ENCODE results near the gene TFIP11.

Gene TFIP11

GRCh38 chr22:26512149-26512793, at the start of gene TFIP11:
Gene TFIP11, minus strand, starts transcription at chr22:26512473. Its CDS starts 2,201 bp downstream, at chr22:26510272.
- Mint-ChIP-seq H3K4me3 (peak within 1 kb of the TSS; percentile 100), H3K9me3 (no peaks in the 10 kb centered on the region), H3K27me3 (no peaks in the 10 kb centered on the region), H3K4me1 (peaks cover 37% of the 10 kb centered on the region), H3K27ac (peak within 1 kb of the TSS; percentile 96), H3K36me3 (ENCODE audit: low read depth) (peaks cover 20% of the 10 kb centered on the region)
- DNase-seq (peak; percentile 97), ATAC-seq (peak; percentile 99)

GRCh38 chr22:26561756-26562417, 49.6 kb upstream of the TFIP11 start:
- no peak overlapping the region for H3K27ac Mint-ChIP-seq

GRCh38 chr22:26559961-26560575, 47.8 kb upstream of the TFIP11 start:
- no peak for ATAC-seq
- Mint-ChIP-seq H3K4me3 (no peak overlapping the region), H3K36me3 (ENCODE audit: low read depth) (no peaks in the 10 kb centered on the region), H3K27me3 (no peaks in the 10 kb centered on the region), H3K4me1 (peaks cover 21% of the 10 kb centered on the region), H3K27ac (no peak overlapping the region), H3K9me3 (no peaks in the 10 kb centered on the region)
- no peak for DNase-seq

More at GRCh38 chr22:26561756-26562417, 49.6 kb upstream of the TFIP11 start:
- DNase-seq (no peak), ATAC-seq (no peak)
- no peaks in the 10 kb centered on the region for H3K36me3 Mint-ChIP-seq (ENCODE audit: low read depth)
- H3K9me3 Mint-ChIP-seq: no peaks in the 10 kb centered on the region
- H3K4me1 Mint-ChIP-seq: peaks cover 29% of the 10 kb centered on the region
- no peaks in the 10 kb centered on the region for H3K27me3 Mint-ChIP-seq
- H3K4me3 Mint-ChIP-seq: no peak overlapping the region

GRCh38 chr22:26558248-26558895, 46.1 kb upstream of the TFIP11 start:
- no peak overlapping the region for H3K4me3 Mint-ChIP-seq
- H3K27me3 Mint-ChIP-seq: no peaks in the 10 kb centered on the region
- DNase-seq (no peak), ATAC-seq (no peak)
- no peaks in the 10 kb centered on the region for H3K9me3 Mint-ChIP-seq
- H3K4me1 Mint-ChIP-seq: peaks cover 33% of the 10 kb centered on the region
- no peaks in the 10 kb centered on the region for H3K36me3 Mint-ChIP-seq (ENCODE audit: low read depth)
- no peak overlapping the region for H3K27ac Mint-ChIP-seq

- H3K27ac Mint-ChIP-seq: no peak overlapping the region
- no peaks in the 10 kb centered on the region for H3K9me3 Mint-ChIP-seq
- peaks cover 32% of the 10 kb centered on the region for H3K4me1 Mint-ChIP-seq
Observed at GRCh38 chr22:26556904-26557303, 44.6 kb upstream of the TFIP11 start.

GRCh38 chr22:26555478-26555877, 43.2 kb upstream of the TFIP11 start:
- Mint-ChIP-seq H3K36me3 (ENCODE audit: low read depth) (no peaks in the 10 kb centered on the region), H3K27ac (no peak overlapping the region), H3K9me3 (no peaks in the 10 kb centered on the region), H3K4me1 (peaks cover 32% of the 10 kb centered on the region), H3K4me3 (no peak overlapping the region), H3K27me3 (no peaks in the 10 kb centered on the region)
- no peak for DNase-seq
- no peak for ATAC-seq

More at GRCh38 chr22:26556904-26557303, 44.6 kb upstream of the TFIP11 start:
- no peak overlapping the region for H3K4me3 Mint-ChIP-seq
- DNase-seq (no peak), ATAC-seq (no peak)
- no peaks in the 10 kb centered on the region for H3K27me3 Mint-ChIP-seq
- H3K36me3 Mint-ChIP-seq (ENCODE audit: low read depth): no peaks in the 10 kb centered on the region

- no peak for ATAC-seq
Observed at GRCh38 chr22:26554956-26555355, 42.7 kb upstream of the TFIP11 start.

GRCh38 chr22:26553056-26553752, 40.9 kb upstream of the TFIP11 start:
- H3K36me3 Mint-ChIP-seq (ENCODE audit: low read depth): peaks cover 2% of the 10 kb centered on the region
- no peak for ATAC-seq

More at GRCh38 chr22:26554956-26555355, 42.7 kb upstream of the TFIP11 start:
- H3K27ac Mint-ChIP-seq: no peak overlapping the region
- no peak for DNase-seq
- no peaks in the 10 kb centered on the region for H3K9me3 Mint-ChIP-seq
- H3K4me3 Mint-ChIP-seq: no peak overlapping the region
- peaks cover 32% of the 10 kb centered on the region for H3K4me1 Mint-ChIP-seq
- H3K27me3 Mint-ChIP-seq: no peaks in the 10 kb centered on the region
- H3K36me3 Mint-ChIP-seq (ENCODE audit: low read depth): no peaks in the 10 kb centered on the region

GRCh38 chr22:26552466-26552865, 40.2 kb upstream of the TFIP11 start:
- no peak for DNase-seq
- Mint-ChIP-seq H3K4me3 (no peak overlapping the region), H3K27ac (no peak overlapping the region), H3K9me3 (peaks cover 1% of the 10 kb centered on the region), H3K4me1 (peaks cover 25% of the 10 kb centered on the region), H3K27me3 (no peaks in the 10 kb centered on the region), H3K36me3 (ENCODE audit: low read depth) (peaks cover 7% of the 10 kb centered on the region)
- ATAC-seq: no peak

More at GRCh38 chr22:26553056-26553752, 40.9 kb upstream of the TFIP11 start:
- Mint-ChIP-seq H3K9me3 (no peaks in the 10 kb centered on the region), H3K27me3 (no peaks in the 10 kb centered on the region), H3K27ac (no peak overlapping the region), H3K4me3 (no peak overlapping the region), H3K4me1 (peaks cover 22% of the 10 kb centered on the region)
- DNase-seq: no peak

- H3K27ac Mint-ChIP-seq: no peak overlapping the region
- peaks cover 29% of the 10 kb centered on the region for H3K4me1 Mint-ChIP-seq
- H3K36me3 Mint-ChIP-seq (ENCODE audit: low read depth): peaks cover 16% of the 10 kb centered on the region
- ATAC-seq (no peak), DNase-seq (no peak)
- no peak overlapping the region for H3K4me3 Mint-ChIP-seq
- no peaks in the 10 kb centered on the region for H3K27me3 Mint-ChIP-seq
- peaks cover 4% of the 10 kb centered on the region for H3K9me3 Mint-ChIP-seq
Observed at GRCh38 chr22:26551568-26551967, 39.3 kb upstream of the TFIP11 start.

- DNase-seq (no peak), ATAC-seq (no peak)
- no peak overlapping the region for H3K4me3 Mint-ChIP-seq
- H3K27ac Mint-ChIP-seq: no peak overlapping the region
- no peaks in the 10 kb centered on the region for H3K27me3 Mint-ChIP-seq
- peaks cover 19% of the 10 kb centered on the region for H3K36me3 Mint-ChIP-seq (ENCODE audit: low read depth)
- H3K4me1 Mint-ChIP-seq: peaks cover 34% of the 10 kb centered on the region
- peaks cover 4% of the 10 kb centered on the region for H3K9me3 Mint-ChIP-seq
Observed at GRCh38 chr22:26550498-26551033, 38.3 kb upstream of the TFIP11 start.

GRCh38 chr22:26549902-26550497, 37.7 kb upstream of the TFIP11 start:
- Mint-ChIP-seq H3K4me3 (no peak overlapping the region), H3K27ac (no peak overlapping the region), H3K36me3 (ENCODE audit: low read depth) (peaks cover 21% of the 10 kb centered on the region), H3K4me1 (peaks cover 36% of the 10 kb centered on the region), H3K27me3 (no peaks in the 10 kb centered on the region), H3K9me3 (peaks cover 4% of the 10 kb centered on the region)
- DNase-seq: no peak
- no peak for ATAC-seq

- peaks cover 21% of the 10 kb centered on the region for H3K36me3 Mint-ChIP-seq (ENCODE audit: low read depth)
- peaks cover 34% of the 10 kb centered on the region for H3K4me1 Mint-ChIP-seq
- no peak for ATAC-seq
- no peak overlapping the region for H3K4me3 Mint-ChIP-seq
- no peaks in the 10 kb centered on the region for H3K27me3 Mint-ChIP-seq
- DNase-seq: no peak
- H3K27ac Mint-ChIP-seq: no peak overlapping the region
- H3K9me3 Mint-ChIP-seq: peaks cover 4% of the 10 kb centered on the region
Observed at GRCh38 chr22:26548984-26549383, 36.7 kb upstream of the TFIP11 start.

GRCh38 chr22:26548303-26548702, 36.0 kb upstream of the TFIP11 start:
- Mint-ChIP-seq H3K9me3 (peaks cover 4% of the 10 kb centered on the region), H3K27me3 (no peaks in the 10 kb centered on the region), H3K4me1 (peaks cover 35% of the 10 kb centered on the region), H3K36me3 (ENCODE audit: low read depth) (peaks cover 21% of the 10 kb centered on the region), H3K4me3 (no peak overlapping the region), H3K27ac (no peak overlapping the region)
- DNase-seq (no peak), ATAC-seq (no peak)
